ENCODE data around the gene CCBE1. TPM values are rescaled to one million over a fixed set of nuclear protein-coding genes. Genes with fewer than 3 reads are reported as not detected.
A peak's percentile ranks its signal among the peaks of the same experiment; 100 is the strongest.

Gene CCBE1
- total and polyA plus RNA-seq, 7 donors, result 0.23 to 61.1 (median 38.9) TPM

- TF ChIP-seq POLR2AphosphoS5 (IDR thresholded peaks at IDR 0.05) (no peak), POLR2A (IDR thresholded peaks at IDR 0.05) (no peak), EP300 (IDR thresholded peaks at IDR 0.05) (no peak), CTCF (IDR thresholded peaks at IDR 0.05) (no peak)
- no peak for DNase-seq
Measured at GRCh38 chr18:59633317-59633716, 63.9 kb downstream of the CCBE1 start.

DNA sequence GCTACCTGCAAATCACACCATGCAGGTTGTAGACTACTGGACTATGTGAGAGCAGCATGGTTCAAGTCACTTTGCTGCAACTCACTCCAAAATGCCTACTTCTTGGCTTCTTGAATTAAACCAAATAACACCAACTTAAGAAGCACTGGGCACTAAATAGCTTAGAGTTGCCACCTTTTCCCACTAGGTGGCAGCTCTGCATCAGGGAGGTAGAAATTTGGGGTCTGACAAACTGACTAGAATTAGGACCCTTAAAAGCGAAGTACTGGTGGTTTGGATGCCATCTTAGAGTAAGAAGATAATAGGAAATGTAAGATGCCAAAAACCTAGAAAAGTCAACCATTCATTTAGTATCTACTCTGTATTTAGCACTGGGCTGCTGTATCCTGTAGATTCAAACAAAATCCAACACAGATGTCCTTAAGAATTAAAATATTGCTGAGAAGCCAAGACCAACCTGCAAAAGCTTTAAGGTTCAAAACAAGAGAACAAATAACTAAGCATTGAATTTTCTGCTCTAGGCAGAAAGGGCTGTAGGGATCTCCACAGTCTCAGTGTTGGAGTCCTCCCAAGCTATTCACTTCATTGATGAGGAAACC lies 65.5 kb downstream of the CCBE1 start:
- no peak for DNase-seq
- no peak overlapping the region for H3K4me3 ChIP-seq
- H3K9me3 ChIP-seq, result no peaks in the 10 kb centered on the region
- TF ChIP-seq EP300 (IDR thresholded peaks at IDR 0.05), result no peak
- TF ChIP-seq CTCF (IDR thresholded peaks at IDR 0.05), result peak; percentile 12 to 59 (median 52)
- intact Hi-C loops (cut with DNase I), result loop anchor here (5.0 kb wide), 1 partner anchor 129 kb away; no protein-coding TSS in a partner anchor
- peak overlapping the region in 3 of 4 donors; percentile 68 to 81 (median 79) for H3K27ac ChIP-seq
- H3K27me3 ChIP-seq, result no peaks in the 10 kb centered on the region
- WGBS, 2 donors, result 15 to 59% methylated on average over 1 of the region's 1 CpG
- H3K4me1 ChIP-seq, result peaks cover 0 to 84% (median 56%) of the 10 kb centered on the region in 4 donors
- H3K36me3 ChIP-seq, result no peaks in the 10 kb centered on the region

More at GRCh38 chr18:59633317-59633716, 63.9 kb downstream of the CCBE1 start:
- intact Hi-C loops (cut with DNase I), result loop anchor here (5.0 kb wide), 1 partner anchor 131 kb away; no protein-coding TSS in a partner anchor
- WGBS, 2 donors, result 90 to 92% methylated on average over 7 of the region's 7 CpGs
- Histone ChIP-seq H3K4me3 (no peak overlapping the region), H3K4me1 (peaks cover 0 to 98% (median 58%) of the 10 kb centered on the region in 4 donors), H3K27ac (peak overlapping the region in 3 of 4 donors; percentile 68 to 81 (median 79)), H3K36me3 (no peaks in the 10 kb centered on the region), H3K9me3 (no peaks in the 10 kb centered on the region), H3K27me3 (no peaks in the 10 kb centered on the region)

GRCh38 chr18:59629894-59630293 lies 67.3 kb downstream of the CCBE1 start:
- WGBS, 2 donors, result 64 to 71% methylated on average over 6 of the region's 6 CpGs
- peak; percentile 84 for DNase-seq
- intact Hi-C loops (cut with DNase I), result loop anchor here (1.0 to 5.0 kb wide), 3 partner anchors 67 to 193 kb away; partner anchors contain the start of gene CCBE1

GRCh38 chr18:59628995-59629394 lies 68.2 kb downstream of the CCBE1 start:
- WGBS, 2 donors, result 92 to 94% methylated on average over 1 of the region's 1 CpG
- no peaks in the 10 kb centered on the region for H3K9me3 ChIP-seq
- no peak for DNase-seq
- intact Hi-C loops (cut with DNase I), result loop anchor here (2.0 kb wide), 1 partner anchor 68 kb away; the partner anchor contains the start of gene CCBE1
- no peak for TF ChIP-seq POLR2A (IDR thresholded peaks at IDR 0.05)
- no peak for TF ChIP-seq POLR2AphosphoS5 (IDR thresholded peaks at IDR 0.05)
- no peak for TF ChIP-seq CTCF (IDR thresholded peaks at IDR 0.05)
- no peak for TF ChIP-seq EP300 (IDR thresholded peaks at IDR 0.05)
- H3K36me3 ChIP-seq, result no peaks in the 10 kb centered on the region
- no peak overlapping the region for H3K4me3 ChIP-seq
- peaks cover 0 to 79% (median 60%) of the 10 kb centered on the region in 4 donors for H3K4me1 ChIP-seq
- no peaks in the 10 kb centered on the region for H3K27me3 ChIP-seq
- peak overlapping the region in 3 of 4 donors; percentile 68 to 81 (median 79) for H3K27ac ChIP-seq

More at GRCh38 chr18:59629894-59630293, 67.3 kb downstream of the CCBE1 start:
- Histone ChIP-seq H3K9me3 (no peaks in the 10 kb centered on the region), H3K36me3 (no peaks in the 10 kb centered on the region), H3K4me1 (peaks cover 0 to 79% (median 58%) of the 10 kb centered on the region in 4 donors), H3K27me3 (no peaks in the 10 kb centered on the region), H3K4me3 (no peak overlapping the region), H3K27ac (peak overlapping the region in 3 of 4 donors; percentile 68 to 81 (median 79))
- no peak for TF ChIP-seq POLR2A (IDR thresholded peaks at IDR 0.05)
- no peak for TF ChIP-seq CTCF (IDR thresholded peaks at IDR 0.05)
- peak in 3 of 4 donors; percentile 25 to 38 (median 28) for TF ChIP-seq POLR2AphosphoS5 (IDR thresholded peaks at IDR 0.05)
- TF ChIP-seq EP300 (IDR thresholded peaks at IDR 0.05), result no peak
